NCI-H2196 (cell line): ENCODE results near the gene UHRF2.
A peak's percentile ranks its signal among the peaks of the same experiment; 100 is the strongest.
"Not testable (repeated sequence)": the region's sequence is repeated elsewhere in the genome, so short reads cannot be mapped to it uniquely, and the experiment has no call there.

Experiments
- DNase-seq: peaks from one replicate; lab custom pipeline; 2025; ENCODE audit not compliant: unreplicated experiment; lab: John Stamatoyannopoulos, UW

UHRF2 gene

GRCh38 chr9:6426117-6426516, 13.1 kb downstream of the UHRF2 start:
- DNase-seq: peak; percentile 32

GRCh38 chr9:6428940-6429889, 16.2 kb downstream of the UHRF2 start:
- DNase-seq: no peak

GRCh38 chr9:6431038-6431437, 18.0 kb downstream of the UHRF2 start:
- DNase-seq: no peak

DNA sequence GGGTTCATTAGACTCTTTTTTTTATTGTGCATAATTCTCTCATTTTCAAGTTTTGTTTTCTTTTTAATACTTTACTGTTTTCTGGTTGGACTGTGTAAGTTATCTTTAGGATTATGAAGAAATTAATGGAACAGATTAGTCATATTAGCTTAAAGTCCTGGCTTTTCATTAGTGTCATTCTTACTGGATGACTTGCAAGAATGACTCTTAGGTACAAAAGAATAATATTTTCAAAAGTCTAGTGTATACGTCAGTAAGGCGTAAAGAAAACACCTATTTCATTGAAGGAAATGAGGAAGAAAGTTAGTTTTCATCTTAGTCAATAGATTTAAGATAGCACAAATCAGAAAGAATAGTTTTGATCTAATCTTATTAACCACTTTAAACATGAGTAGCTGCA, 20.4 kb downstream of the UHRF2 start:
- no peak for DNase-seq

DNA sequence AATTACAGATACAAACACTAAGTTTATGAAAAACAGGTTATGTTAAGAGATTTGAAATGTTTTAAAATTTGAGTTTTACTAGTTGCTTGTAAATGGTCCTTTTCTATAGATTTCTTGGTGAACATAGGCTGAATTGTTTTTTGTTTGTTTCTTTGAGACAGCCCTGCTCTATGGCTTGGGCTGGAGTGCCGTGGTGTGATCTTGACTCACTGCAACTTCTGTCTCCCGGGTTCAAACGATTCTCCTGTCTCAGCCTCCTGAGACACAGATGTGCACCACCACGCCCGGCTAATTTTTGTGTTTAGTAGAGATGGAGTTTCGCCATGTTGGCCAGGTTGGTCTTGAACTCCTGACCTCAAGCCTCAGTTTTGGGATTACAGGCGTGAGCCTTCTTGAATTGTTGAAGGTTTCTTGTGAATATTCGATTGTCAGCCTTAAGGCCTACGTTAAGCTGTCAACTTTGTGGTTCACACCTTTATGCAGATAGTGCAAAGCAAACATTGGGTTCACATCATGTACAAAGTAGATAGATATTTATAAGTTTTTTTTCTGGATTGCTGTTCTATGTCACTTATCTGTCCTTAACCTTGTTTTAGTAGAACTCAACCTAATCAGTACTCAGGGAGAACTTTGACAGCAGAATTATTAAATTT, 26.2 kb downstream of the UHRF2 start:
- no peak for DNase-seq

GRCh38 chr9:6440405-6440804, 27.4 kb downstream of the UHRF2 start:
- no peak for DNase-seq

GRCh38 chr9:6441269-6441668, 28.3 kb downstream of the UHRF2 start:
- DNase-seq: no peak

DNA sequence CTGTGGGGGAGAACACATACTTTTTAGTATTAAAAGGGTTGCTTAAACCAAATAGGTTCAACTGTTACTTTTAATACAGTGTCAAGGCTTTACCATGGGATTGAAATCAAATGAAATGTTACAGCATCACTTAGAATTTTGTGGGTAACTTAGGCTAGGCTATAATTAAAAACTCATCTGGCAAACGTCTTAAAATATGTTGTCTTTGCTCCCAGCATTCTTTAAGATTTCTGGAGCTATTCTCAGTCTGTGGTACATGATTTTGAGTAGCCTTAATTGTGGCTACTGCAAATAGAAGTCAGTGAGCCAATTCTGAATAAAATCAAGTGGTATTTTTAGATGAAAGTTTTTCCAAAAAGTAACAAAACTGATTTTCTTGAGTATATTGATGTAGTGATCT, 30.7 kb downstream of the UHRF2 start:
- no peak for DNase-seq

DNA sequence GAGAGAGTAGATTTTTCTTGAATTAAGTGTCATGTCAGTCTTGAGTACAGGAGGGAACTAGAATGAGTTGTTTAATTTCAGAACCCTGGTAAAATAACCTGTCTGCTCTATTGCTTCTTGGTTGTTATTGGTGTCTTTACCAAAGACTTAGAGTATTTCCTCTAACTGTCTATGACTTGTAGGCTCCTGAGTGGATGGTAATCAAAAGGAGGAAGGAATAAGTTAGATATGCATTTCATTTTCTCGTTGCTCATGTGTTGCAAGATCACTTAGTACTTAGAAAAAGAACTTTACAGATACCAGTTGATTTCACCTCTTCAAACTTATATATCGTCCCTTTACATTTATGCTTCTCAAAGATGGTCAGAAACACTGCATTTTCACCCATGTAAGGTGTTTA, 31.1 kb downstream of the UHRF2 start:
- DNase-seq: no peak

DNA sequence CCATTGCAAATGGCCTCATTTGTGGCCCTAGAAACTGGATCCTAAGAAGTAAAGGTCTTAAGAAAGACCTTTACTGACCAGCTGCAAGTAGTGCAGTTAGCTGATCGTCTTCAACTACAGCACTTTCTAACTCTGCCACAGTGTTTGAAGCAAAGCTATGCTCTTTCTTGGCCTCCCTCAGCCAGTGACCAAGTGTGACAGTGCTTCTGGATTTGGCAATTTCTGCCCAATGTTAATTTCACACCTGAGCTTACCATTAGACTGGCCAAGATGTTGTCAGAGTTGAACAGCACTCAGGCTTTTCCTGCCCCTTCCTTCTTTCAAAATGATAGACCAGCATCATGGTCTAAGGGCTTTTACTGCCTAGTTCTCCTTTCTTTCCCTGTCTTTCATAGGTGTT, 36.1 kb downstream of the UHRF2 start:
- no peak for DNase-seq

DNA sequence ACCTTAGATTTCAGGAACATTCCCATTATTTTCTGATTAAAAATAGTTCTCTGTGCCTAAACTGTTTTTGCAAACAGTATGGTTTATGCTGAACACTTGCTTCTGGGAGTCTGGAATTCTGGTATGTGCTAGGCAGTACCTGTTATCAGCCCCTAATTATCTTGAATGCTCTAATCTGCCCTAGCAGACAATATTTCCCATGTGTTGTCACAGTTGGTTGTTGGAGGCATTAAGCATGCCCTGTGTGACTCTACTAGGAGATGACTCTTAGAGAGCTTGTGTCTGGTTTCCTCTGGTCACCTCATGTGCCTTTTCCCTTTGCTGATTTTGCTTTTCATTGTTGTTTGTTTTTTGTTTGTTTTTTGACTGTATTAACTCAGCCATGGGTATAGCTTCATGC, 36.6 kb downstream of the UHRF2 start:
- no peak for DNase-seq

GRCh38 chr9:6450641-6451375, 37.8 kb downstream of the UHRF2 start:
- no peak for DNase-seq

DNA sequence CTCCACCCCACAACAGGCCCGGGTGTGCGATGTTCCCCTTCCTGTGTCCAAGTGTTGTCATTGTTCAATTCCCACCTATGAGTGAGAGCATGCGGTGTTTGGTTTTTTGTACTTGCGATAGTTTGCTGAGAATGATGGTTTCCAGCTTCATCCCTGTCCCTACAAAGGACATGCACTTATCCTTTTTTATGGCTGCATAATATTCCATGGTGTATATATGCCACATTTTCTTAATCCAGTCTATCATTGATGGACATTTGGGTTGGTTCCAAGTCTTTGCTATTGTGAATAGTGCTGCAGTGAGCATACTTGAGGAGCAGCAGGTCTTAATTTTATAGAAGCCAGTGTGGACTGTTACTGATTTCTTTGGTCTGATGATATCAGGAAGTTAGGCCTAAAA, 42.3 kb downstream of the UHRF2 start:
- not testable (repeated sequence) for DNase-seq

GRCh38 chr9:6458704-6459103, 45.7 kb downstream of the UHRF2 start:
- not testable (repeated sequence) for DNase-seq

- no peak for DNase-seq
Observed at GRCh38 chr9:6459718-6460117, 46.7 kb downstream of the UHRF2 start.

DNA sequence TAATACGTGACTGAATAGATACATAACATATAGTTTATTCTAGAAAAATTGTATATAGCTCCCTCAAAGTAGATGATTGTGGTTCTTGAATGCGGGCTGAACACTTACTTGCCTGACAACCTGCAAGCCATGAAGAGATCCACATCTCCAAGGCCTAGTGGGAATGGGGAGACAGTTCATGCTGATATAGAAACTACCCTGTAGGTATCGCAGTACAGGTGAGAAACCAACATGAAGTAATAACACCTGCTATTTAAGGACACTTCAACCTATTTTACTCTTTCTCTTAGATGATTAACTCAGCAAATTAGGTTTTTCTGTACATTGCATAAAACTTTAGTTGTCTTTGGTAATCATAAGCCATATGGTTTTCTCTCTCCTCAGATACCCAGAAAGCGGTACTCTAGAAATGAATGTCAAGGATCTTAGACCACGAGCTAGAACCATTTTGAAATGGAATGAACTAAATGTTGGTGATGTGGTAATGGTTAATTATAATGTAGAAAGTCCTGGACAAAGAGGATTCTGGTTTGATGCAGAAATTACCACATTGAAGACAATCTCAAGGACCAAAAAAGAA, 47.3 kb downstream of the UHRF2 start:
- DNase-seq: no peak

DNA sequence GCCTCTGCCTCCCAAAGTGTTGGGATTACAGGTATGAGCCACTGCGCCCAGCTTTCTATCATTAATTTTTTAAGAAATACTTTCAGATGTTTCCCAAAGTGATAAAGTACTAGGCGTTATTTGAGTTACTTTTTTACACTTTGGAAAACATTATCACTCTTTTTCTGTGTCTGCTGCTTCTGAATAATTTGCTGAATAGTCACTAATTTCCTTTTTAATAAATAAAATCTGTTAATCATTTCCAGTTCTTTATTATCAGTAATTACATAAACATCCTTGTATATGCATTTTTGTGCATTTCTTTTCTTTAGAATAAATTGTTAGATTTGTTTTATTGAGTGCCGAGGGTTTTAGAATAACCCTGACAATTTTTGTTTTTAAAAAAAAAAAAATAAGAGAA, 48.6 kb downstream of the UHRF2 start:
- no peak for DNase-seq

DNA sequence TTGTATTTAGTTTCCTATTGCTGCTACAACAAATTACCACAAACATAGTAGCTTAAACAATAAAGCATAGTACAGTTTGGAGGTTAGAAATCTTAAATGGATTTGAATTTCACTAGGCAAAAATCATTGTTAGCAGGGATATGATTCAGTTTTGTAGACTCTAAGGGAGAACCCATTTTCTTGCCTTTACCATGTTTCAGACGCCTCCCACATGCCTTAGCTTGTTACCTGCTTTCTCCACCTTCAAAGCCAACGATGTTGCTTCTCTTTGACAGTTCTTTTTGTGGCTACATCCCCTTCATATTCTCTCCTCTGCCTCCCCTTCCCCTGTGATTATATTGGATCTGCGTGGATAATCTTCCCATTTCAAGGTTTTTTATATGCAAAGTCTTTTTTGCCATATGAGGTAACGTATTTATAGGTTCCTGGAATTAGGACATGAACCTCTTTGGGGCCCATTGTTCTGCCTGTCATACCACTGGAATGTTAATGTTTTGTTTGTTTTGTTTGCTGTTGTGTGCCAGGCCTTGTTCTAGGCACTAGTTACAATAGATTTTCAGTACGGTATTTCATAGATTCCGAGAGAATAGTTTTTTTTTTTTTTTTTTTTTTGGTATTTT, 54.1 kb downstream of the UHRF2 start:
- DNase-seq: no peak

DNA sequence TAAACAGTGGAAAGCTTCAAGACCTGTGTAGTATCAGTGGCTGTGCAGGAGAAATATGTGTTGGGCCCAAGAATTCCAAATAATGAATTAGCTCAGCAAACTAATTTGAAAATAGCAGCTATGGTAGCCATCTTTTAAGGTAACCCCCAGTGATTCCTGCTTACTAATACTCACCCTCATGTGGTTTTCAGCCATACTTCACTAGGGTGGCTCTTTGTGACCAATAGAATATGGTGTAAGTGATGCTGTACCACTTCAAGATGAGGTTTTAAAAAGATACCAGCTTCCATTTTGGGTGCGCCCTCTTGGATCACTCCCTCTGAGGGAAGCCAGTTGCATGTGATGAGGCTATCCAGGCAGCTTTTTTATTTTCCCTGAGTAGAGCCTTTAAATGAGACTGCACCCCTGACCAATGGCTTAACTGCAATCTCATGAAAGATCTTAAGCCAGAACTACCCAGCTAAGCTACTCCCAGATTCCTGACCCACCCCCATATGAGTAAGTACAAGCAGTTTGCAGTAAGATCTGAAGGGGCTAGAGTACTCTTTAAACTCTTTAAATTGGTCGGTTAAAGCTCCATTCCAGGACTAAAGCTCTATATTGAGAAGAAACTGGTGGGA, 58.3 kb downstream of the UHRF2 start:
- DNase-seq: no peak

- DNase-seq: no peak
Observed at GRCh38 chr9:6473151-6473550, 60.2 kb downstream of the UHRF2 start.

DNA sequence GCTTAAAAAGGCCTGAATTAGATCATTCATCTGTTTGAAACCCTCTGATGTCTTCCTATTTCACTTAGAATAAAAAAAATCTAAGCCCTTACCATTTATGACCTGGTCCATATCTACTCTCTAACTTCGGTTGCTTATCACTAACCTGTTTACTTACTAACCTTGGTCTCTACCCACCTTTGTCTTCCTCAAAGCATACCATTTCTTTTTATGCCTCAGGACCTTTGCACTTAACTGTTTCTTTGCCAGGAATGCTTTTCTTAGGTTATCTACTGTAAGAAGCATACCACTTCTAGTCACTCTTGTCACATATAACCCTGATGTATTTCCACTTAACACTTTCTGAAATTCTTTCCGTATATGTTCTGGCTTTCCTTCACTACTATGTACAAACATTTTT, 67.0 kb downstream of the UHRF2 start:
- DNase-seq: no peak
